Progenitor cell of endocrine pancreas (in vitro differentiated cells): ENCODE results near the gene CGNL1. TPM values are rescaled to one million over a fixed set of nuclear protein-coding genes. Genes with fewer than 3 reads are reported as not detected.
A peak's percentile ranks its signal among the peaks of the same experiment; 100 is the strongest.

Experiments used
- DNase-seq: peaks from one replicate; pipeline ENCODE4 v3.0.0; 2021; ENCODE audit warnings: low spot score; ENCODE audit not compliant: unreplicated experiment
- H3K27ac Mint-ChIP-seq: 2 replicates; pipeline ENCODE4 v1.8.0; 2021; ENCODE audit warnings: mild to moderate bottlenecking, moderate library complexity, mixed read lengths
- H3K27me3 Mint-ChIP-seq: 2 replicates; pipeline ENCODE4 v1.8.0; 2021; ENCODE audit warnings: mixed read lengths
- H3K36me3 Mint-ChIP-seq: 2 replicates; pipeline ENCODE4 v1.8.0; 2022; ENCODE audit warnings: mixed read lengths; ENCODE audit not compliant: insufficient read depth
- H3K4me1 Mint-ChIP-seq: 2 replicates; pipeline ENCODE4 v1.8.0; 2021; ENCODE audit warnings: low read depth, mixed read lengths
- H3K4me3 Mint-ChIP-seq: 2 replicates; pipeline ENCODE4 v1.8.0; 2021; ENCODE audit warnings: low read depth, mild to moderate bottlenecking, moderate library complexity, mixed read lengths
- H3K9me3 Mint-ChIP-seq: 2 replicates; pipeline ENCODE4 v1.8.0; 2021; ENCODE audit warnings: low read depth, mixed read lengths
- CTCF ChIP-seq: fragments of 200-600 bp; sonication (generic); IDR thresholded peaks from one replicate; pipeline ENCODE4 v1.5.0; 2021; ENCODE audit warnings: antibody characterized with exemption, mild to moderate bottlenecking; ENCODE audit not compliant: unreplicated experiment
- total RNA-seq: library from RNA; stranded (reverse); gene quantifications from 2 replicates; pipeline ENCODE4 v1.2.1, GENCODE V29; 2021

Gene CGNL1
- total RNA-seq, 1 donor from 2014 or later = 41.9 TPM

GRCh38 chr15:57357799-57358198, 18.5 kb upstream of the CGNL1 start:
- Mint-ChIP-seq H3K4me3 (no peak overlapping the region), H3K27ac (no peak overlapping the region), H3K4me1 (peaks cover 5% of the 10 kb centered on the region), H3K9me3 (no peaks in the 10 kb centered on the region), H3K27me3 (no peaks in the 10 kb centered on the region), H3K36me3 (no peaks in the 10 kb centered on the region)
- no peak for TF ChIP-seq CTCF
- DNase-seq = no peak

GRCh38 chr15:57358571-57358970, 17.7 kb upstream of the CGNL1 start:
- Mint-ChIP-seq H3K9me3 (no peaks in the 10 kb centered on the region), H3K27me3 (no peaks in the 10 kb centered on the region), H3K4me1 (peaks cover 10% of the 10 kb centered on the region), H3K4me3 (no peak overlapping the region), H3K36me3 (no peaks in the 10 kb centered on the region), H3K27ac (no peak overlapping the region)
- no peak for TF ChIP-seq CTCF
- no peak for DNase-seq

DNA sequence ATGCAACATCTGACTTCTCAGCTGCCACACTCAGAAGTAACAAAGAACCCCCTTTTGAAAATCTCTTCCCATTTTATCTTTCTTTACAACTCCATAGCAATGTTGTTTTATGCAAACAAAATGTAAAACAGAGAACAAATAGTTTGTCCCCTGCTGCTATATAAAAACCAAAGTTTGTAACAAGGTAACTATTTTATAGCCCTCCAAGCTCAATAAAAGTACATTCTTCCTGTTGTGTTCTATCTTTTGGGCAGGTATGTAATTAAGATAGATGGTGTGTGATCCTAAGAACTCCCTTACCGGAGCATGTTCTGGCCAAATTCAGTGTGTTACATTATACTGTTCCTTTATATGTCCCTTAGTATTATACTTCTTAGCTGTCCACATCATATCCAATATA, 12.6 kb upstream of the CGNL1 start:
- no peaks in the 10 kb centered on the region for H3K36me3 Mint-ChIP-seq
- no peaks in the 10 kb centered on the region for H3K27me3 Mint-ChIP-seq
- H3K27ac Mint-ChIP-seq = no peak overlapping the region
- peaks cover 19% of the 10 kb centered on the region for H3K4me1 Mint-ChIP-seq
- H3K9me3 Mint-ChIP-seq = no peaks in the 10 kb centered on the region
- no peak for DNase-seq
- no peak for TF ChIP-seq CTCF
- no peak overlapping the region for H3K4me3 Mint-ChIP-seq

DNA sequence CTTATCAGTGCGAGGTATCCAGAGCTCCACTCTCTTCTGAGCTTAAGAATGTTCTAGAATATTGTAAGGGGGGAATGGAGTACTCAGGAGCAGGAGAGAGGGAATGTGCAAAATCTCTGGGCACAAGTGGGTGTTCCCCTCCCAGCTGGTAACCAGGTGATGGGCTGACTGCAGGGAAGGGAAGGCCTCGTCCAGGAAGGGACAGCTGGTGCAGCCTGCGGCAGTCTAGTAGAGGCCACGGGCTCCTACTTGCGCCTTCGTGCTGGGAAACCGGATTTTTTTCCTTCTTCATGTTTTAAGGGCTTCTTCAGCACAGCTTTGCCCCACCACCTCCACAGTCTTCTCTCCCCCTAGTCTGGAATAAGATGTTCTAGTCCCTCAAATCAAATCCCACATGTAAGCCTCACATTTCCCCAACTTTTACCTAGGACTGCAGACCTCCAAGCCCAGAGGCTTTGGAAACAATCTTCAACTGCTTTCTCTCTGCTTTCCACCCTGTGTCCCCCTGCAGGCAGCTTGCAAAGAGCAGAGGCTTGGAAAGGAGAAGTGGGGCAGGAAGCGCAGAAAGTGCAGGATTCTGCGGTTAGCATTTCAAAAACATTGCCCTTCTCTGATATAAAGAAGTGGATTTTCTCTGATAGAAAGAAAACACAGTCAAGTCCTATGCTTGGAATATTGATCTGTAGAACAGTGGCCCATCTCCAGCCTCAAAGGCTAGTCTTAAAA, 11.9 kb upstream of the CGNL1 start:
- Mint-ChIP-seq H3K4me1 (peaks cover 19% of the 10 kb centered on the region), H3K36me3 (no peaks in the 10 kb centered on the region), H3K9me3 (no peaks in the 10 kb centered on the region), H3K27me3 (no peaks in the 10 kb centered on the region), H3K27ac (peak overlapping the region; percentile 62), H3K4me3 (no peak overlapping the region)
- DNase-seq = no peak
- peak; percentile 41 for TF ChIP-seq CTCF

DNA sequence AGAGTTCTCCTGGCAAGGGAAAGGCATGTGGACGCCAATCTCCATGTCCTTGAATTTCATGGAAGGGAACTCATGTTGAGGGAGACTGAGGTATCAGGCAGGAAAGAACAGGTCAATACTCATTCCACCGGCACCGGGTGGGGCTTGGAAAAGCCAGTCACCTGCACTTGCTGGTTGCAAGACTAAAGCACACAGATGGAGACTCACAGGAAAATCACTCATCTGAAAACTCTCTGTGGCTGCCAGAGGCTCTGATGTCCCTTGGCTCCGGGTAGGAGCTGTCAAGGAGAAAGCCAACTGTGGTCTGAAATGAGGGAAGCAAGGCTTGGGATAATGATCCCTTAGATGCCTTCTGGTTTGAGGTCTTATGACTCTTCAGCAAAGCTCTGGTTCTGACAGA, 8.7 kb upstream of the CGNL1 start:
- Mint-ChIP-seq H3K27ac (no peak overlapping the region), H3K27me3 (no peaks in the 10 kb centered on the region), H3K9me3 (no peaks in the 10 kb centered on the region), H3K4me1 (peaks cover 18% of the 10 kb centered on the region), H3K4me3 (no peak overlapping the region), H3K36me3 (no peaks in the 10 kb centered on the region)
- TF ChIP-seq CTCF = no peak
- no peak for DNase-seq
